ENCODE measurements around the gene HIRA. TPM values are rescaled to one million over a fixed set of nuclear protein-coding genes. Genes with fewer than 3 reads are reported as not detected.

The HIRA gene
- total RNA-seq, 1 donor from 2014 or later = 25.2 TPM

DNA sequence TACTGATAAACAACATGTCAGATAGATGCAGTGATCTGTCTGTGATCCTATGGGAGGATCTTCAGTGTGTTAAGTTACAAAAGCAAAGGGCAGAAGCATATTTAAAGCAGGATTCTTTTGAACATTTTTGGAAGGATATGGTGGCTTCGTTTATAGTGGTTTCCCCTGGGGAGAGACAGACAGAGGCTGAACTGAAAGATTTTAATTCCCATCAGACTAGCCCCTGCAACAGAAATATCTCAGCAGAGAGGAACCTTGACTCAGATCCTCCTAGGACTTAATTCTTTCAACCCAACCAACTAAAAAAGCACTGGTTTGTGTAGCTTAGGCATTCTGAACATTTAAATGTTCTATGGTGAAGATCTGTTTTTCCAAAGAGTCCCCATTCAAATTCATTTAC is 145.7 kb downstream of the HIRA start:
- DNase-seq (ENCODE audit: low spot score) = no peak

Other genes with a start within 250 kb of the HIRA start
- gene CLTCL1, start 140.0 kb downstream of the HIRA start, total RNA-seq = 3.4 TPM
- gene MRPL40, start 812 bp upstream of the HIRA start, total RNA-seq = 25.7 TPM
- 33.3 TPM for gene C22orf39, start 16.0 kb upstream of the HIRA start, total RNA-seq
- gene UFD1, start 47.5 kb upstream of the HIRA start, total RNA-seq = 50.4 TPM
- 1.6 TPM for gene CDC45, start 48.2 kb upstream of the HIRA start, total RNA-seq
- 27.5 TPM for gene CLDN5, start 92.7 kb upstream of the HIRA start, total RNA-seq

Data from mucosa of gallbladder (tissue), 1 donor.